HG03025 (cell line): ENCODE data around the gene SLC1A1.

ENCODE experiments used
- ATAC-seq: cut with Tn5 transposase; IDR thresholded peaks from one replicate; pipeline ENCODE4 v1.9.1; 2021; ENCODE audit warnings: mild to moderate bottlenecking, moderate library complexity; ENCODE audit not compliant: unreplicated experiment, low FRiP score

SLC1A1 gene

DNA sequence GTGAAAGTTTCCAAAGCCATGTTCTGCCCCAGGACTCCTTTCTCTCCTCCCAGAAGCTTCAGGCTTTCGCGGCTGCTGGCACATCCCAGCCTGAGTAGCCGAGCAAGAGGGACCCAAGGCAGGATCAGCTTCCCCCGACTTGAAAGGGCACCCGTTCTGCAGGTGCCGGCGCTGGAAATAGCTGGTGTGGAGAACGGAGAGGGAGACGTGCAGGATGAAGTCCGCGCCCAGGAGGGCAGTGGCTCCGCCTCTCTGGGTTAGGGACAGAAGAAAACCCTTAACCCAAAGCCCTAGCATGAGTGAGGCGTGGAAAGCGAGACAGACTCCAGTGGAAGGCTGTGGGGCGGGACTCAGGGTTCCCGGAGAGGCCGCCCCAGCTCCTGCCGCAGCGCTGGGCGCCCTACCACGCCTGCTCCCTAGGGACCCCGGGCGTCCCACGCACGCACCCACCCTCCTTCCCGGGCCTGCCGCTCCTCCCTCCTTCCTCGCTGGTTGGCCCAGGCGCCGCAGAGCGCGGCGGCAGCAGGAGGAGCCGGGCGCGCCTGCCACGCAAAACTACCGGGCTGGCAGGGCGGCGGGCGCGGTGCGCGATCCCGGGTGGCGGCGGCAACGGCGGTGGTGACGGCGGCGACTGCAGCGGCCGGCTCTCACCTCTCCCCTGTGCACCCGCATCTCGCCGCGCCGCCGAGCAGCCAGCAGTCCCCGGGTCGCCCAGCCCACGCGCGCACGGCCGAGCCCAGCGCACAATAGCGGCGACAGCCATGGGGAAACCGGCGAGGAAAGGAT is at the start of gene SLC1A1:
SLC1A1 (plus strand) TSS at position 550 of the 786 bp plus-strand sequence; CDS start at position 762, 212 bp downstream.
- peak; percentile 70 for ATAC-seq

DNA sequence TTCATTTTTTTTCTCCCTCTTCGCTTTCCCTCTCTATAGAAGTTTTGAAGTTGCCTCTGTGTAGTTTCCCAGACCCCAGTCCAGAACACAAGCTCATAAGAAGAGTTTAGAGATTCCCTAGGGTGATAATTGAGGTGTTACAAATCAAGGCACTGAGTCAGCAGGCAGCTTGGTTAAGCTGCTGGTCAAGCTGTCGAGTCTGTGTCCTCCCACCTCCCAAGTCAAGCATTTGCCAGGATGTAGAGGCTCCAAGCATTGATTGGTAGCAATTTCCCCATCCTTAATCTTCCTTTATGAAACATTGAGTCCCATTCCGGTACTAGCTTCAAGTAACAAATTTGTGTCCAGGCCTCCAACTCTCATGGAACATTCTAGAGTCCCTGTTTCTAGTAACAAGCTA is 47.5 kb upstream of the SLC1A1 start:
- no peak for ATAC-seq

DNA sequence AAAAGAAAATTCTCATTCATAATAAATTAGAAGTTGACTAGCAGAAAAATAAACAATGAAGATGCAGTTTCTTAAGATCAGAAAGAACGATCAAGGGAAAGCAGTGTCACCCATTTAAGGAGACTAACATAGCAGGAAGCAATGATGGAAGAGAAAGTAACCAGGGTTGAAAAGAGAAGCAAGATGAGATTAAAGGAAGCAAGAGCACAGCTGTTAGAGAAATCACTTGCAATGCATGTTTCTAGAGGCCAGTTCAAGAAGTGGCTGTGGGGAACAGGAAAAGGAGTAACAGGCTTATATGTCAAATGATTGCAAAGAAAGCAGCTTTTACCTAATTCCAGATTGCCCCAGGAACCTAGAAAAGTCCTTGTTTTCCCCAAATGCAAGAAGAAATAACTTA is 46.8 kb upstream of the SLC1A1 start:
- no peak for ATAC-seq

DNA sequence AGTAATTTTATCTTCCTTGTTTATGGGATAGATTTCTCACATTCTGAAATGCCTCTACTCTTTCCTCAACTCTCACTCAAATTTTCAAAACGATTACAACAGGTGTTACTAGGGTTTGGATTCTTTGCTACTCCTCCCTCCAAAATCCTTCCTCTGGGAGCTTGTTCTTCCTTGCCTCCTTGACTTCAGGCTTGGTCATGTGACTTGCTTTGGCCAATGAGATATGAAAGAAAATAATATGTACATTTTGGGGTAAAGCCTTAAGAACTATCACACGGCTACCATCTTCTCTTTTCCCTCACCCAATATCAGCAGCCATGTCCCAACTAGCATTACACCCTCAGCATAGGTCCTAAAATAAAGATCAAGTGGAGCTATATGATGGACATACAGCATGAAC is 28.8 kb upstream of the SLC1A1 start:
- no peak for ATAC-seq

DNA sequence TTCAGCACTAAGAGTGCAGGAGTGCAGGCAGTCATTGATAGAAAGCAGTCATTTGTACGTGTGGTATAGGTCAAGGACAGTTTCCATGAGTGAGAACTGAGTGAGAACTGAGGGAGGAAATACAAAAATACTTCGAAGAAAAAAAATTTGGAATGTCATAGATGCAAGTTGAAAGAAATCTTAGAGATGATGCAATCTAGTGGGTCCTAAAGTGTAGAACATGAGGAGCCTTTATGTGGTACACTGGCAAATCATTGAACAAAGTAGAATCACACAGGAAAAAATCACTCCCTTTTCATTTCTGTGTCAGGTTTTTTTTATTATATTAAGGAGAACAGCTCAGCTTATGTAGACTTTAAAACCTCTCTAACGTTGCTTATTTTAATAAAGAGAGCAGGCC is 26.4 kb upstream of the SLC1A1 start:
- no peak for ATAC-seq

DNA sequence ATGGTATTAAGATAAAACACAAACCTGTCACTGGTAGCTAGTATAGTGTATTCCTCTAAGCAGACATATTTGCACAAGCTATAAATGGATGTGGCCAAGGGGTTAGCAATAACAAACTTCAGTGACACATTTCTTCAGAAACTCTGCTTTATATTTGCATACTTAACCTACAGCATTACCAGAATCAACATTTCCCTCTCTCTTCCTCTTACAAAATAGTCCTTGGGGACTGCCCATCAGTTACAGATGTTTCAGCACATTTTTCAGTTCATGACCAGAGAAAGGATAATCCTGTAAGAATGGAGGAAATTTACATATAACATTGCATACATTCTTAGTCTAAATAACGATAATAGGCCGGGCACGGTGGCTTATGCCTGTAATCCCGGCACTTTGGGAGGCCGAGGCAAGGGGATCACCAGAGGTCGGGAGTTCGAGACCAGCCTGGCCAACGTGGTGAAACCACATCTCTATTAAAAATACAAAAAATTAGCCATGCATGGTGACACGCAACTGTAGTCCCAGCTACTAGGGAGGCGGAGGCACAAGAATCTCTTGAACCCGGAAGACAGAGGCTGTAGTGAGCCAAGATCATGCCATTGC is 25.3 kb upstream of the SLC1A1 start:
- ATAC-seq: peak; percentile 96

DNA sequence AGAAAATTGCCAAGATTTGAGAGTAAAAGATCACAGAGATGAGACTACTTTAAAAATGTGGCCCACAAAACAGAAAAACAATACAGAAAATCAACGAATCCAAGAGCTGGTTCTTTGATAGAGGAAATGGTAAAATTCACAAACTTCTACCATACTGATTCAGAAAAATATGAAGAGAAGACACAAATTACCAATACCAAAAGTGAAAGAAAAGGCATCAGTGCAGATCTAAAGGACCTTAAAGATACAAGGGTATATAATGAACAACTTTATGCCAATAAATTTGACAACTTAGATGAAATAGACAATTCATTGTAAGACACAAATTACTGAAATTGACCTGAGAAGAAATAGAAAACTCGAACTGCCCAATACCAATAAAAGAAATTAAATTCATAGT is 24.4 kb upstream of the SLC1A1 start:
- no peak for ATAC-seq

DNA sequence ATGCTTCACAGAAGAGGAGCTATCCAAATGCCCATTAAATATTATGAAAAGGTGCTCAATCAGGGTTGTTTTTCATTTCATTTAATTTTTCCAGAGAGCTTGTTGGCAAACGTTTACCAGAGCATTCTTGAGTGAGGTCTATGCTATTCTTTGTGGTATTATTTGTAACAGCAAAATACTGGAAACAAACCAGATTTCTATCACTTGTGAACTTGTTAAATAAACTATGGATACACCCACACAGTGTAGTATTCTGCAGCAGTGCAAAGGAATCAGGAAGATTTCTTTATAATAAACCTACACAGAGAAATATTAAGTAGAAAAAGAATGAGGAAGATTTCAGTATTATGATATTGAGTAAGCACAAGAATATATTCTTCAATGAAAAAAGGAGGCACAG is 15.0 kb upstream of the SLC1A1 start:
- ATAC-seq: no peak

DNA sequence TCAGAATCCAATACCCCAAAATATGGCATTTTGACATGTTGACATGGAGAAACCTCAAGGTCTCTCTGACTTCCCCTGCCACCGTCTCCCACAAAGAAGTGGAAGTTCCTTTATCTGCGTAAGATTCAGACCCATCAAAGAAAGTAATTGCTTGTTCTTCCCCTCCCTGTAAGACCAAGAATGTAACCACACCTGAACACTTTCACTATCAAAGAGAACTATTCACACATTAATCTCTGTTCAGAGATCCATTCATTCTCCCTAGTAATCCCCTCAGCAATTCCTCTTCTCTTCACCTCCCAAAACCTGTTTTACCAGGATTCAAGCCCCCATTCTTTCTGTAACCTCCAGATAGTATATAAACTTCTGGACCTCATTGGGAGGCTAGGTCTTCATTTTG is 4.1 kb upstream of the SLC1A1 start:
- ATAC-seq: no peak

DNA sequence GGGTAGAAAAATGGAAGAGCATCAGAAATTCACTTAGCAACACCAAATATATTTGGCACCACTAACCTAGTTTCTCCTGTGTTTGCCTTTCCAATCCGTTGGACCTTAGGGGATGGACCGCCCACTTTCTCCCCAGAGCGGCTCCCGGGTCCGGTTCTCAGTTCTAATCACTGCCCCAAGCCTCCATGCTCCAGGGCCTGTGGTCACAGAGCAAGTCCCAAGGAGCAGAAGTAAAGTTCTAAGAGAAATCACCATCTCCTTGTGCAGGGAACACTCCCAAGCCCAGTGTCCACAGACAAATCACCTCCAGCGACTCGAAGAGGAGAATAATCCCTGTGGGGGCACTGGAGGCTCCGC is 728 bp upstream of the SLC1A1 start:
- ATAC-seq: no peak

DNA sequence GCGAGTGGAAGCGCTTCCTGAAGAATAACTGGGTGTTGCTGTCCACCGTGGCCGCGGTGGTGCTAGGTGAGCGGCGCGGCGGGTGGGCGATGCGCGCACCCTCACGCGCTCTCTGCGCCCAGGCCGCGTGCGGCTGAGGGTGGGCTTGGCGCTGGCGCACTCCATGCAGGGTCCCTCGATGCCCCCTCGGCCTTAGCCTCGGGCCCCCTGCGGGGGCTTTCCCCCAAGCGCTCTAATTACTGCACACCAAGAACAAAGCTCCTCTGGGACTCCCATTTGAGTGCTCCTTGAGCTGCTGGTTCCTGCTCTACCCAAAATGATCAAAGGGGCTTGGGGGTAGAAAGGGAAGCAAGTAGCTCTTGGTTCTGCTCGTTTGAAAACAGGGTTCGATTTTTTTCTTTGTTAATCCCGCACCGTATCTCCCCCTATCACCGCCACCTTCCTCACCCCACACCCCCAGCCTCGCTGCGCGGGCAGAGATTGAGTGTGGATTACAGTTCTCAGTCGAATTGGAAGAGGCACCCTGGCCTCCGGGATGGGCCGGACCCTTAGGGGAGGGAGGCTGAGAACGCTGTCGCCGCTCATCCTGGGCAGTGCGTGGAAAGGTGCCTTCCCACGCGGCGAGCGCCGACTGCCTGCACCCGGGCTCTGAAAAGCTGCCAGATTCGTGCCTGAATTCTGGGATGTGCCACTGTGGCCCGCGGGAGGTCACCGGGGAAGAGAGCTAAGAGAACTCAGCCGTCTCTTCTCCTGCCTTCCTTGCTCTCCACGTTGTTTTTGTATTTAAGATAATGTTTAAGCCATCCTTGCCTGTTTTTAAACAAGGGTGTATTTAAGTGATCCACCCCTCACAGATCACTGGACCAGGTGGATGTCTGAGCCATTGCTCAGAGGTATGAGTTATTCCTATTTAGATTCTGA is 697 bp downstream of the SLC1A1 start:
- peak; percentile 7 for ATAC-seq

DNA sequence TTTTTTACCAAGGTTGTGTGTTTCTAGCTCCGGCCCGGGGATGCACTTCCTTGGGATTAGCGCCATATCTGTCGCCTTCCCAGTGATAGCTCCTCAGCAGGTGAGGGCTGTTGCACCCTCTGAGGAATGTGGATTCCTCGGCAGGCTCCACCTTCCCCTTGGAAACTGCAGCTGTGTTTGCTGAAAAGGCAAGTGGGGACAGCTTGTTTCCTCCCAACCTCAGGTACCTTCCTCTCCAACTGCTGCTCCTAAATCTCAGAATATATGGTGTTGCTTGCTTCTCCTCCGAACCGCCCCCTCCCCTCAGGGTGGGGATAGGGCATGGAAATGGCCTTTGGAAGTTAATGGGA is 1.3 kb downstream of the SLC1A1 start:
- no peak for ATAC-seq

DNA sequence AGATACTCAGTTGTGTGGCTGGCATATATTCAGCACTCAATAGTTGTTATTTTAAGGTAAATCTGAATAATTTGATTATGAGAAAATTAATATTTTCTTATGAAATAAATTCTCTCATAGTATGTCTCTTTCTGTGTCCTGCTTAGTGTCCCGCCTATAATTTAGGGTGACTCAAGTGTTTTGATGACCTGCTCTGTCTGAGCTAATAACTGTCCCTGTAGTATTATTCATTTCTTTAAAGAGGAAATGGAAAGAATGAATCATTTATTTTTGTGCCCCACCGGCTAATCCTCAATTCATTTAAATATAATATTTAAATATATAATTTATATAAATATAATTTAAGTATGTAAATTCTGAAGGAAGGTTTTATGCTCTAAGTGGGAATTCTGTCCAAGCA is 4.1 kb downstream of the SLC1A1 start:
- no peak for ATAC-seq

DNA sequence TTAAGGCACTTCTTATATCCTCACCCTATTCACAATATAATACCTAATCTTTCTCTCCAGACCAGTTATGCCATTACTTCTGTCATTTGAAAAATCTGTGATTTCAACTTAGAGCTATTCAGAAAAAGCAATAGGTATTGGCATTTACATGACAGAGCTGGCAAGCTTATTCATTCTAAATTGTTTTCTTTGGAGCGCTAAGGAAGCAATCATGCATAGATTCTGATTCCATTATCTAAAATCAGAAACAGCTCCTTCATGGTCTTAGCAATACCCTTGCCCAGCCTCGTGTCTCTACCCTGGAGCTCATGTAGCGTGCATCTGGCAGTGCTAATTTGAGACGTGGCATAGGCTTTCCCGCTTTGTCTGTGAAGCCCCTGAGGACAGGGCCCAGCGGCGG is 4.5 kb downstream of the SLC1A1 start:
- no peak for ATAC-seq

DNA sequence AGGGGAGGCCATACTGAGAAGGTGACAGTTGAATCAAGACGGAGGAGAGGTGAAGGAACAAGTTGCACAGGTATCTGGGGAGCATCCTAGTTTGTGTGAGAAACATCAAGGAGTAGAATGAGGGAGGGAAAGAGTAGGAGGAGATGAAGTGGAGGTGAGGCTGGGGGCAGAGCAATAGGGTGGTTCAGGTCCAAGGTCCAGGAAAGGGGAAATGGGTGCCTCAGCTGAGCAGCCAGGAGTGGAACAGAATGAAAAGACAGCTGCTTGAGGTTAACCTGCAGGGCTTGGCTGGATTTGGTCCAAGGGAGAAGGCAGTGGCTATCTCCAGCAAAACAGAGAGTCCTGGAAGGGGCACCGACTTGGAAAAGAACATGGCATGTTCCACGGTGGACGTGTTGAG is 5.3 kb downstream of the SLC1A1 start:
- ATAC-seq: no peak

DNA sequence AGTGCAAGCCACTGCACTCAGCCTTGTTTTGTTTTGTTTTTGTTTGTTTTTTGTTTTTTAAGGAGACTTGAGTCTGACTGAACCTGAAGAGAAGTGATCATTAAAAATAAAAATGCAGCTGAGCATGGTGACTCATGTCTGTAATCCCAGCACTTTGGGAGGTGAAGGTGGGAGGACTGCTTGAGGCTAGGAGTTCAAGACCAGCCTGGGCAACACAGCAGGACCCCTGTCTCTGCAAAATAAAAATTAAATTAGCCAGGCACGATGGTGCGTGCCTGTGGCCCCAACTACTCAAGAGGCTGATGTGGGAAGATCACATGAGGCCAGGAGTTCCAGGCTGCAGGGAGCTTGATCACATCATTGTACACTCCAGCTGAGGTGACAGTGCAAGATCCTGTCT is 6.2 kb downstream of the SLC1A1 start:
- no peak for ATAC-seq

DNA sequence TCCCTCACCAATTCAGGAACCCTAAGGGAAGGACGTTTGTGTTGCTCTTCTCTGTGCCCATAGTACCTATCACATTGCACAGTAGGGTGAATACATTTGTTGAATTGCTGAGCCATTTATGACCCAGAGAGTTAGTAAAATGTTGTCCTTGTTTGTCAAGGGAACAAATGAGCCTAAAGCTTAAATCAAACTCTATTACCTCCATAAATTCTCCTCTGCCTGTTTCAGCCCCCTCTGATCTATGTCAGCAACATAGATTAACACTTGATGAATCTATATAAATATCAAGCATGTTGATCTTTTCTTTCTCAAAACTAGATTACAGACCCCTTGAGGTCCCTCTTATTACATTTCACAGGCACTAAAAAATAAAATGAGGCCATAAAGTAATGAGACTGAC is 7.1 kb downstream of the SLC1A1 start:
- ATAC-seq: no peak

DNA sequence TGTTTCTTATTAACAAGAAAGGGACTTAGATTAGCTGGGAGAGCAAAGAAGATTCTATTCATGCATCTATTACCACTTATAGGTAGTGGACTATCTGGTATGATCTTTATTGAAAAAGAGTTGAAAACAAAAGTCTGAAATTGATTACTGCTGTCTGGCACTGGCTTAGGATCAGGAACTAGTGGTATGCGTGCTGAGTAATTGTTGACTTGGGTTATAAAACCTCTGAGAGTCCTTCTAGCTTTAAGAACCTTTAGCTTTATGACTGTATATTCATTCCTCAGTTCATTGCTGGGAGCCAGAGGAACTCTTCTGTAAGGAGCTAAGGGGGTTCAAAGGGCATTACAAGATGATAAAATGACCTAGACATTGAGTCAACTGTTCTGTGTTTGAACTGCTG is 7.6 kb downstream of the SLC1A1 start:
- ATAC-seq: no peak

DNA sequence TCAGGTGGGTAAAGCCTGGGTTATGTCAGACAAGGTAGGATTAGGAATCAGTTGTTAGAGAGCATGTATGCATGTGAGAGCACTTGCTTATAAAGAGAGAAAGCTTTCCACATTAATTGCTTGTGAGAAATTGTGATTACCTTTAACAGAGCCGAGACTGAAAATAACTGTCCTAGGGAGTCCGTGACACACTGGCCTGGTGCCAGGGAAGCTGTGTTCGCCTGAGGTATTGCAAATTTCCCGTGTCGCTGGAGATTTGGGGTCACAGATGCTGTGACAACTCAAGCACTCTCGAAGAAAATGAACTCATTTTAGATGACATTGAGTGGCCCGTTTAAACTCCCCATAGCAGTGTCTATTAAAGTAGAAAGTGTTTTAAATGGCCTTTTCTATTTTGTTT is 9.6 kb downstream of the SLC1A1 start:
- ATAC-seq: no peak

DNA sequence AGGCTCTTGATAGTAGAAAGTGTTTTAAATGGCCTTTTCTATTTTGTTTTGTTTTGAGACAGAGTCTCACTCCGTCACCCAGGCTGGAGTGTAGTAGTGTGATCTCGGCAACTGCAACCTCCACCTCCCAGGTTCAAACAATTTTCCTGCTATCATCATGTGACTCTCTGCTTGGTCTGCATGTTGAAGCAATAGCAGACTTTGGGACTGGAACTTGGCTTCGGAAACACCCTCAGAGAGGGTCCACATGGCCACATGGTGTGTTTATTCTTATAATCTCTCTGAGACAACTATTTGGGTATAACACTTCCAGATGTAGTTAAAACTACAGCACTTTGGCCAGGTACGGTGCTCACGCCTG is 10.9 kb downstream of the SLC1A1 start:
- ATAC-seq: no peak

DNA sequence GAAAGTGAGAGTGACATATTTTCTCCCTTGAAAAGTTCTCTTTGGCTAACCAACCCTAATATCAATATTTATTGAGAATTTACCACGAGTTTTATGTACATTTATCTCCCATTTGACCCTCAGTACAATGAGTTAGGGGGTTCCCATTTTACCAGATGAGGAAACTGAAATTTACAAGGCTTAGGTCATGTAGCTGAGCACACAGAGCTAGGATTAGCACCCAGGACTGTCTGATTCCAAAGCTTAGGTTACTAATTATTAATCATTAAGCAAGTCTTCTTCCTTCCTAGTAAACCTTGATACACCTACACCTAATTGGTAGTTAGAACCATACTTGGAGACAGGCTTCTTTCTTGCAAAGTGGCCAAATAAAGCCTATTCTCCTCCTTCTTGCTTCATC is 12.2 kb downstream of the SLC1A1 start:
- no peak for ATAC-seq

DNA sequence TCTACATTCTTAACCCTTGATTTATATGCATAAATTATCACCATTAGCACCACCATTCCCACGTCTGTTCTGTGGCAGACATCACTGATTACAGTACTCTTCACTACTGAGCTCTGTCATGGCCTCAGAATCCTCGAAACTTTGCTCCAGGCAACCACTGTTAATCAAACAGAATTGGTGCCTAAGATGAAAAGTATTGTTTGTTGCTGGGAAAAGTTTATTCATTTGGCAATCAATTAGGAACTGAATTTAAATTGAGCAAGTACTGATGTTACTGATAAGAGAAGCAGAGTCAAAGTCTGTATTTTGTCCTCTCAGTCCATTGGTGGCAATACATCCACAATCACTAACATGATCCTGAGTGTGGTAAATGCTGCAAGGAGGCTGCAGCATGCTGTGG is 12.8 kb downstream of the SLC1A1 start:
- ATAC-seq: no peak
